SK-N-MC (cell line): ENCODE results near the gene PIGT.

Source experiments
- DNase-seq: peaks from one replicate; pipeline ENCODE4 v3.0.0-alpha.2; 2011; ENCODE audit warnings: low read depth, low spot score
- H3K27ac ChIP-seq: fragments of 200-600 bp; sonication (generic); 2 replicates; pipeline ENCODE4 v1.5.1; 2016; ENCODE audit warnings: mixed run types
- H3K36me3 ChIP-seq: fragments of 200-600 bp; sonication (generic); 2 replicates; pipeline ENCODE4 v1.6.1; 2017; ENCODE audit warnings: antibody characterized with exemption, low read length, mixed read lengths; ENCODE audit not compliant: insufficient read depth
- H3K4me3 ChIP-seq: fragments of 200-600 bp; sonication (generic); 2 replicates; pipeline ENCODE4 v1.5.1; 2016
- H3K9ac ChIP-seq: fragments of 200-600 bp; sonication (generic); 2 replicates; pipeline ENCODE4 v1.8.0; 2017; ENCODE audit warnings: mixed run types, mixed read lengths; ENCODE audit not compliant: insufficient read length
- H3K9me3 ChIP-seq: fragments of 200-600 bp; sonication (generic); 2 replicates; pipeline ENCODE4 v1.6.1; 2017; ENCODE audit warnings: low read depth, mild to moderate bottlenecking, antibody characterized with exemption, low read length, moderate library complexity, mixed read lengths
- EZH2 ChIP-seq: fragments of 200-600 bp; sonication (generic); IDR thresholded peaks from one replicate; pipeline ENCODE4 v1.6.1; 2017; ENCODE audit warnings: antibody characterized with exemption
- FOXP2 ChIP-seq: optimal IDR thresholded peaks from 2 replicates; pipeline ENCODE3; 2011; ENCODE audit warnings: mild to moderate bottlenecking, moderate library complexity; ENCODE audit not compliant: insufficient read depth; ENCODE audit errors: extremely low read length, control extremely low read depth
- POLR2AphosphoS5 ChIP-seq: IDR thresholded peaks from 2 replicates; pipeline ENCODE4 v1.6.1; 2012; ENCODE audit warnings: mild to moderate bottlenecking, low read depth, low read length, borderline replicate concordance

The PIGT gene

GRCh38 chr20:45372646-45373352 is 43.1 kb upstream of the PIGT start:
- Histone ChIP-seq H3K4me3 (no peak overlapping the region), H3K36me3 (peaks cover 6% of the 10 kb centered on the region), H3K9ac (no peak overlapping the region), H3K27ac (no peak overlapping the region), H3K9me3 (no peaks in the 10 kb centered on the region)
- no peak for DNase-seq
- no peak for TF ChIP-seq FOXP2
- TF ChIP-seq EZH2 = no peak
- TF ChIP-seq POLR2AphosphoS5 = no peak

- Histone ChIP-seq H3K4me3 (no peak overlapping the region), H3K9ac (no peak overlapping the region), H3K9me3 (no peaks in the 10 kb centered on the region), H3K36me3 (peaks cover 3% of the 10 kb centered on the region), H3K27ac (no peak overlapping the region)
- no peak for DNase-seq
- TF ChIP-seq EZH2 (no peak), POLR2AphosphoS5 (no peak), FOXP2 (no peak)
Observed at GRCh38 chr20:45373353-45374100, 42.4 kb upstream of the PIGT start.

GRCh38 chr20:45374101-45374467 is 41.9 kb upstream of the PIGT start:
- Histone ChIP-seq H3K27ac (no peak overlapping the region), H3K4me3 (no peak overlapping the region), H3K9me3 (no peaks in the 10 kb centered on the region), H3K36me3 (no peaks in the 10 kb centered on the region), H3K9ac (no peak overlapping the region)
- TF ChIP-seq FOXP2 = no peak
- no peak for TF ChIP-seq POLR2AphosphoS5
- no peak for TF ChIP-seq EZH2
- DNase-seq = no peak

- Histone ChIP-seq H3K9ac (no peak overlapping the region), H3K4me3 (no peak overlapping the region), H3K27ac (no peak overlapping the region), H3K9me3 (no peaks in the 10 kb centered on the region), H3K36me3 (no peaks in the 10 kb centered on the region)
- TF ChIP-seq FOXP2 (no peak), EZH2 (no peak), POLR2AphosphoS5 (no peak)
- no peak for DNase-seq
Observed at GRCh38 chr20:45374966-45375365, 41.0 kb upstream of the PIGT start.

DNA sequence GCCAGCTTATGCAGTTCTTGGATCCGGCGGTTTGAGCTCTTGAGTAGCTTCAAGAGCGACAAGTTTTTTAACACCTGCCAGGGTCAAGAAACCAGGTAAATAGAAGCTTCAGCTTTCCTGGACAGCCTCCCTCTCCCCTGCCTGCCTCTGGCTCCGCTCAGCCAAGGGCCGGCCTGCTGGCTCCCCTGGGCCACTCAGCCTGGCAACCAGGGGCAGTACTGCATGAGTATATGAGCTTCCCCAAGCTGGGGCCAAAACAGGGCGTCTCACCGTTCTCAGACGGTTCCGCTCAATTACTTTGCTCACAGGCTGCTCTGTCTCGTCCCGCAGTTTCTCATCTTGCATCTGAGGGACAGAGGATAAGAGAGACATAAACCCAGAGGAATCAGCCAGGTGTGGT is 38.7 kb upstream of the PIGT start:
- TF ChIP-seq EZH2 (no peak), POLR2AphosphoS5 (no peak), FOXP2 (no peak)
- H3K9me3 ChIP-seq = no peaks in the 10 kb centered on the region
- no peak overlapping the region for H3K9ac ChIP-seq
- H3K27ac ChIP-seq = no peak overlapping the region
- H3K36me3 ChIP-seq = no peaks in the 10 kb centered on the region
- no peak overlapping the region for H3K4me3 ChIP-seq
- no peak for DNase-seq

GRCh38 chr20:45378191-45378590 is 37.8 kb upstream of the PIGT start, which contains the start of gene TP53TG5:
Gene TP53TG5 (minus strand): TSS chr20:45378325. CDS start chr20:45378236, 89 bp downstream.
- no peak within 1 kb of the TSS for H3K4me3 ChIP-seq
- no peak for TF ChIP-seq FOXP2
- TF ChIP-seq EZH2 = no peak
- no peak for TF ChIP-seq POLR2AphosphoS5
- DNase-seq = no peak
- H3K9me3 ChIP-seq = no peaks in the 10 kb centered on the region
- H3K36me3 ChIP-seq = no peaks in the 10 kb centered on the region
- H3K27ac ChIP-seq = no peak within 1 kb of the TSS
- H3K9ac ChIP-seq = no peak within 1 kb of the TSS

DNA sequence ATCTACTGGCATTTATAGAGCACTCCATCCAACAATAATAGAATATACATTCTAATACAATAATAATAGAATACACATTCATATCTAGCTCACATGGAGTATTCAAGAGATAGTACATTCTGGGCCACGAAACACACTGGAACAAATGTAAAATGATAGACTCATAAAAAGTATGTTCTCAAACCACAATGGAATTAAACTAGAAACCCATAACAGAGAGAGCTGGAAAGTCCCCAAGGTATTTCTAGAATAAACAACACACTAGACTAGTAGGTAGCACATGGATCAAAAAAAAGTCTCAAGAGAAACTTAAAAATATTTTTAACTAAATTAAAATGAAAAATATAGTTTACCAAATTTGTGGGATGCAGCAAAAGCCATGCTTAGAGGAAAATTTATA is 28.7 kb upstream of the PIGT start:
- no peaks in the 10 kb centered on the region for H3K36me3 ChIP-seq
- TF ChIP-seq POLR2AphosphoS5 = no peak
- no peak for TF ChIP-seq FOXP2
- TF ChIP-seq EZH2 = no peak
- no peak overlapping the region for H3K9ac ChIP-seq

GRCh38 chr20:45390931-45391330 is 25.0 kb upstream of the PIGT start:
- Histone ChIP-seq H3K9me3 (no peaks in the 10 kb centered on the region), H3K4me3 (no peak overlapping the region), H3K9ac (no peak overlapping the region), H3K36me3 (no peaks in the 10 kb centered on the region), H3K27ac (no peak overlapping the region)
- TF ChIP-seq FOXP2 = no peak
- TF ChIP-seq EZH2 = no peak
- TF ChIP-seq POLR2AphosphoS5 = no peak
- DNase-seq = no peak

More for the DNA sequence above, 28.7 kb upstream of the PIGT start:
- Histone ChIP-seq H3K27ac (no peak overlapping the region), H3K4me3 (no peak overlapping the region), H3K9me3 (no peaks in the 10 kb centered on the region)
- DNase-seq = no peak

DNA sequence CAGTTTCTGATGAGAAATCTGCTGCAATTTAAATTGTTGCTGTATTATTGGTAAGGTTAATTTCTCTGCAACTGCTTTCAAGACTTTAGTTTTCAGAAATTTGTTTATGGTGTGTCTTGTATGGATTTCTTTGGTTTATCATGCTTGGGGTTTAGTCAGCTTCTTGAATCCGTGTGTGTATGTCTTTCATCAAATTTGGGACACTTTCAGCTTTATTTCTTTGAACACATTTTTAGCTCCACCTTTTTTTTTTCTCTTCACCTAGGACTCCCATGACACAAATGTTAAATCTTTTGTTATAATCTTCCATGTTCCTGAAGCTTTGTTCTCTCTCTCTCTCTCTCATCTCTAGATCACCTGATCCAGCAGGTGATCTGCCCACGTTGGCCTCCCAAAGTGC is 24.4 kb upstream of the PIGT start:
- no peak for DNase-seq
- H3K4me3 ChIP-seq = no peak overlapping the region
- no peak for TF ChIP-seq POLR2AphosphoS5
- TF ChIP-seq FOXP2 = no peak
- TF ChIP-seq EZH2 = no peak
- H3K9ac ChIP-seq = no peak overlapping the region
- no peaks in the 10 kb centered on the region for H3K9me3 ChIP-seq
- H3K36me3 ChIP-seq = no peaks in the 10 kb centered on the region
- no peak overlapping the region for H3K27ac ChIP-seq
